IPS DF 19.7 (cell line): ENCODE data around the gene MUC13.

Source experiments
- DNase-seq: peaks from one replicate; pipeline ENCODE4 v3.0.0-alpha.2; 2013; ENCODE audit warnings: low read depth, low spot score

MUC13 gene

GRCh38 chr3:124903896-124904834, 30.4 kb downstream of the MUC13 start:
- DNase-seq = no peak

- DNase-seq = no peak
Observed at GRCh38 chr3:124896824-124897526, 37.6 kb downstream of the MUC13 start.

- DNase-seq = no peak
Observed at GRCh38 chr3:124895756-124896155, 38.8 kb downstream of the MUC13 start.

GRCh38 chr3:124893526-124893925, 41.0 kb downstream of the MUC13 start:
- no peak for DNase-seq

- no peak for DNase-seq
Observed at GRCh38 chr3:124890573-124891190, 43.9 kb downstream of the MUC13 start.

GRCh38 chr3:124888482-124889441, 45.8 kb downstream of the MUC13 start:
- peak; percentile 73 for DNase-seq

- no peak for DNase-seq
Observed at GRCh38 chr3:124887932-124888298, 46.6 kb downstream of the MUC13 start.

- DNase-seq = no peak
Observed at GRCh38 chr3:124887177-124887931, 47.2 kb downstream of the MUC13 start, which contains the start of gene ITGB5. Gene ITGB5, minus strand, starts transcription at chr3:124887365. Its CDS starts 365 bp downstream, at chr3:124887000.

- DNase-seq = no peak
Observed at GRCh38 chr3:124886168-124887056, 48.1 kb downstream of the MUC13 start.

- DNase-seq = no peak
Observed at GRCh38 chr3:124885466-124886167, 48.9 kb downstream of the MUC13 start.

- no peak for DNase-seq
Observed at GRCh38 chr3:124884474-124885101, 50.0 kb downstream of the MUC13 start.

GRCh38 chr3:124883766-124884473, 50.6 kb downstream of the MUC13 start:
- no peak for DNase-seq

- no peak for DNase-seq
Observed at GRCh38 chr3:124882816-124883747, 51.5 kb downstream of the MUC13 start.

GRCh38 chr3:124881976-124882697, 52.4 kb downstream of the MUC13 start:
- no peak for DNase-seq

GRCh38 chr3:124879337-124879680, 55.2 kb downstream of the MUC13 start:
- DNase-seq = no peak
